ENCODE data around the gene TMEM156.

- TF ChIP-seq CTCF (IDR thresholded peaks at IDR 0.05) = no peak
- no peak for TF ChIP-seq EZH2 (IDR thresholded peaks at IDR 0.05)
These were observed 46.6 kb upstream of the TMEM156 start for GRCh38 chr4:39078829-39079228.
